Thoracic aorta (tissue), 2 donors: ENCODE data around the gene ARHGAP25. TPM values are rescaled to one million over a fixed set of nuclear protein-coding genes. Genes with fewer than 3 reads are reported as not detected.

Experiments used
- ATAC-seq: fragments of 150-250 bp; one replicate; pipeline ENCODE4 v1.8.0; 2017; ENCODE audit warnings: low read depth; ENCODE audit not compliant: insufficient number of reproducible peaks, low FRiP score
- DNase-seq: peaks from one replicate; pipeline ENCODE4 v3.0.0-alpha.2; 2020; ENCODE audit warnings: low spot score
- H3K27ac ChIP-seq, 2 donors: fragments of 200-600 bp; sonication (generic); 1 replicate in 1 of 2; 2 replicates in 1 of 2; pipeline ENCODE4 v1.5.1; 2016; ENCODE audit warnings: mild to moderate bottlenecking in 2 of 2, moderate library complexity in 2 of 2
- H3K27me3 ChIP-seq: fragments of 200-600 bp; sonication (generic); replicated peaks from 2 replicates; pipeline ENCODE4 v1.6.0; 2016; ENCODE audit warnings: mild to moderate bottlenecking; ENCODE audit not compliant: insufficient read depth
- H3K36me3 ChIP-seq: fragments of 200-600 bp; sonication (generic); one replicate; pipeline ENCODE4 v1.5.1; 2016
- H3K4me1 ChIP-seq, 2 donors: fragments of 200-600 bp; sonication (generic); 1 replicate in 1 of 2; 2 replicates in 1 of 2; pipeline versions ENCODE4 v1.5.1 to v1.6.0; 2016; ENCODE audit warnings: low read depth in 2 of 2, mild to moderate bottlenecking in 1 of 2; ENCODE audit not compliant: control insufficient read depth in 1 of 2
- H3K4me3 ChIP-seq: fragments of 200-600 bp; sonication (generic); 2 replicates; pipeline ENCODE4 v1.5.1; 2016; ENCODE audit warnings: mild to moderate bottlenecking
- H3K9me3 ChIP-seq: fragments of 200-600 bp; sonication (generic); 2 replicates; pipeline ENCODE4 v1.5.1; 2016
- total RNA-seq, 2 donors: library from RNA; depleted of rRNA; stranded (reverse); fragments of >200 nt; gene quantifications; one replicate each; pipeline versions ENCODE4 v1.1.0 to v1.2.3, GENCODE V29; 2016
- TF ChIP-seq, protein P1 (sequence below): fragments of 200-600 bp; sonication (generic); IDR thresholded peaks from one replicate; pipeline ENCODE4 v1.5.1; 2019; ENCODE audit warnings: antibody characterized with exemption

Gene ARHGAP25
- total RNA-seq, 2 donors from 2014 or later: 10.8 to 14.5 TPM

DNA sequence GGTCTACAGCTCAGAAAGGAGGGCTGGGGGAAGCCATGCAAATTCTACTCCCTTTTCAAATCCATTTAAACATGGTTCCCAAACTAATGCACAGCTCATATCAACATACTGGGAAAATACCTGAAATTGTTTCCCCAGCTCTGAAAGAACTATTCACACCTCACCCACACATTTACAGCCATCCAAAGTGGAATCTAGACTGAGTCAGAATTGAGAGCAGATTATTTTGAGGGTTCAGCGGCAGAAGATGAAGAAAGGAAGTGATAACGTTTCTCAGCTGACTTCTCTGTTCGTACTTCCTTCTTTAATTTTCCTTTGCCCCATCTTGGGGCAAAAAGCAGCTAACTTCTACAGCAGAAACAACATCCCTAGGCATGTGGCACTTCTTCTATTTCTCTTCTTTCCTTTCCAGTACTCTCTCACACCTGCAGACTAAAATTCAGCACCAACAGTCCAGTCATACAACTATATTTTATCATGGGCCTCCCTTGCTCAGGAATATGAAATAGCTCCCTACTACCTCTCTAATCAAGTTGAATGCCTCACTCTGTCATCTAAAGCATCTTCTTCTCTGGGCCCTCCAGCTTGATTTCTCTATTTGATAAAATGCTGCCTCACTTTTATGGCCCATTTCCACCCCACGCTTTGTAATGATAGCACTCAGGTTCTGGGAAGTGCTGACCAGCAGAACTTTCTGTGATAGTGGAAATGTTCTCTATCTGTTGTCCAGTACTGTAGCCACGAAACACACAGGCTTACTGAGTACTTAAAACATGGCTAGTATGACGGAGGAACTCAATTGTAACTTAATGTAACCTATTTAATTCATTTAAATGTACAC, 35.9 kb downstream of the ARHGAP25 start:
- TF ChIP-seq, protein P1, sequence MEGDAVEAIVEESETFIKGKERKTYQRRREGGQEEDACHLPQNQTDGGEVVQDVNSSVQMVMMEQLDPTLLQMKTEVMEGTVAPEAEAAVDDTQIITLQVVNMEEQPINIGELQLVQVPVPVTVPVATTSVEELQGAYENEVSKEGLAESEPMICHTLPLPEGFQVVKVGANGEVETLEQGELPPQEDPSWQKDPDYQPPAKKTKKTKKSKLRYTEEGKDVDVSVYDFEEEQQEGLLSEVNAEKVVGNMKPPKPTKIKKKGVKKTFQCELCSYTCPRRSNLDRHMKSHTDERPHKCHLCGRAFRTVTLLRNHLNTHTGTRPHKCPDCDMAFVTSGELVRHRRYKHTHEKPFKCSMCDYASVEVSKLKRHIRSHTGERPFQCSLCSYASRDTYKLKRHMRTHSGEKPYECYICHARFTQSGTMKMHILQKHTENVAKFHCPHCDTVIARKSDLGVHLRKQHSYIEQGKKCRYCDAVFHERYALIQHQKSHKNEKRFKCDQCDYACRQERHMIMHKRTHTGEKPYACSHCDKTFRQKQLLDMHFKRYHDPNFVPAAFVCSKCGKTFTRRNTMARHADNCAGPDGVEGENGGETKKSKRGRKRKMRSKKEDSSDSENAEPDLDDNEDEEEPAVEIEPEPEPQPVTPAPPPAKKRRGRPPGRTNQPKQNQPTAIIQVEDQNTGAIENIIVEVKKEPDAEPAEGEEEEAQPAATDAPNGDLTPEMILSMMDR: no peak
- ATAC-seq (no peak), DNase-seq (no peak)
- H3K4me1 ChIP-seq: peaks cover 10 to 45% of the 10 kb centered on the region in 2 donors
- H3K4me3 ChIP-seq: no peak overlapping the region
- peak overlapping the region in 1 of 2 donors; percentile 65 for H3K27ac ChIP-seq
- no peaks in the 10 kb centered on the region for H3K36me3 ChIP-seq
- H3K9me3 ChIP-seq: no peaks in the 10 kb centered on the region
- no peaks in the 10 kb centered on the region for H3K27me3 ChIP-seq

DNA sequence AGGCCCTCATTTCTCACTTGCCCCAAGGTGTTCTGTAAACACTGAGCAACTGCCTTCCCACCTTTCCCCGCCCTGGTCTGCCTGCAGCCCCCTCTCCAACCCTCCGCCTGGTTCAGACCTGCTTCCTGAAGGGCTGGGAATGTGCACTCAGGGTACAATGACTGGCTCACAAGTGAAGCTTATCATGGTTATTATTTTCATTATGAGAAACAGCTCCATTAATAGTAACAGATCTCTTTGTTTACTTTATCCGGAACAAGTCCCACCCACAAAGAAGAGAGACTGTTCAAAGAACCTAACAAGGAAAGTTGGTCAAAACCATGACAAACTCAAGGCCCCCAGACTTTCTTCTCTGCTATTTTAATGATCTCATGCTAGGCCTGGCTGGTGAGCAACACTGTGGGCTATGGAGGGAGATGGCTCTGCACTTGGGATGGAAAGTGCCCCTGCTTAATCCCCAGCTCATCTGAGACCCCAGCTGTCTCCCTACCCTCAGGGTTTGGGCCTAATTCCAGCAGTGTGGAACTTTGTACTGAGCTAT, 36.7 kb downstream of the ARHGAP25 start:
- peaks cover 10 to 38% of the 10 kb centered on the region in 2 donors for H3K4me1 ChIP-seq
- no peak for DNase-seq
- H3K9me3 ChIP-seq: no peaks in the 10 kb centered on the region
- TF ChIP-seq, protein P1: no peak
- ATAC-seq: peak; percentile 85
- H3K27me3 ChIP-seq: no peaks in the 10 kb centered on the region
- no peaks in the 10 kb centered on the region for H3K36me3 ChIP-seq
- H3K27ac ChIP-seq: peak overlapping the region; percentile 2 to 65
- peak overlapping the region; percentile 13 for H3K4me3 ChIP-seq

DNA sequence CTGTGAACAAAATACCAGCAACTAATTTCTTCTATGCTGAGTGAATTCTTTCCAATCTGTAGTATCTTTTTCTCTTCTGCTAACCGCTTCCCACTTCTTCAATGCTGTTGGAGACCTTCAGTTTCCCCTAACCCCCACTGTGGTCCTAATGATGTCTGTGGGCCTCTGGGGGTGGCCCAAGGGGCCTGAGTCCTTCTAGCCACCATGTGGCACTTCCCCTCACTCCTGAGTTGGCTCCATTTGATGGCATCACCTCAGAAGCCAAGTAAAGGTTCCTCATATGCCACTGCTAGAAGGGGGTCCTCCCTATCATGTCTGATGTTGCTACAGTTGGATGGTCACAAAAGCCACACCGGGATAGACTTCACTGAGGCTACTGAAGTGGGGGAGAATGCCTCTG, 37.5 kb downstream of the ARHGAP25 start:
- Histone ChIP-seq H3K9me3 (no peaks in the 10 kb centered on the region), H3K4me1 (peaks cover 10 to 30% of the 10 kb centered on the region in 2 donors), H3K4me3 (no peak overlapping the region), H3K27ac (no peak overlapping the region), H3K27me3 (no peaks in the 10 kb centered on the region), H3K36me3 (no peaks in the 10 kb centered on the region)
- TF ChIP-seq, protein P1: no peak
- ATAC-seq (no peak), DNase-seq (no peak)

DNA sequence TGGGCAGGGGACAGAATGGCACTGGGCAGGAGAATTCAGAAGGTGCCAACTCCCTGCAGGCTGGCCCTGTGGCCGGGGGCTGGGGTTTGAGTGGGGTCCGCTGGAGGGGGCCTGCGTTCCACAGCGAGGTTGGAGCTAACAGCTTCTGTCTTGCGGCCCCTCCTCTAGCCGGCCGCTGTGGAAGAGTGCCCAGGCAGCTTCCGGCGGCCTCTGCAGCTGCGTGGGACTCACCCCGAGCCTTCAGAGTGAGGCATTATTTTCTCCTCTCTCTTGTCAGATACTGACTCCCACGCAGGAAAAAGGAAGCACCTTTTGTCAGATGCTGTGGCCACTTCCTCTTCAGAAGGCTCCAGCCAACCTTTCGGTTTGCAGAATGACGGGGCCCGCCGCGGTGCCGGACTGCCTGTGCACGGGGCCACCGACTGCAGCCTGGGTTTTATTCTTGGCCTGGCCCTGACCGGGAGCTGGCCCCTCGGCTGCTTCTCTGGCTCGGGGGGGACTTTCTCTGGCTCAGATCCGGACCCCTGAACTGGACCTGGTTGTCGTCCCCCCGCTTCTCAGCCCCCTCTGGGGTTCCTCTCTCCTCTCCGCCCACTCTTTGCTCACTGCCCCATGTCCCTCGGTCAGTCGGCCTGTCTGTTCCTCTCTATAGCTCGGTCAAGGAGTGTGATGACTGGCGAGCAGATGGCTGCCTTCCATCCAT, 40.1 kb downstream of the ARHGAP25 start:
- Histone ChIP-seq H3K36me3 (no peaks in the 10 kb centered on the region), H3K9me3 (no peaks in the 10 kb centered on the region), H3K27ac (no peak overlapping the region), H3K4me3 (peak overlapping the region; percentile 43), H3K27me3 (no peaks in the 10 kb centered on the region), H3K4me1 (peaks cover 11 to 23% of the 10 kb centered on the region in 2 donors)
- TF ChIP-seq, protein P1: no peak
- DNase-seq: no peak
- ATAC-seq: no peak

DNA sequence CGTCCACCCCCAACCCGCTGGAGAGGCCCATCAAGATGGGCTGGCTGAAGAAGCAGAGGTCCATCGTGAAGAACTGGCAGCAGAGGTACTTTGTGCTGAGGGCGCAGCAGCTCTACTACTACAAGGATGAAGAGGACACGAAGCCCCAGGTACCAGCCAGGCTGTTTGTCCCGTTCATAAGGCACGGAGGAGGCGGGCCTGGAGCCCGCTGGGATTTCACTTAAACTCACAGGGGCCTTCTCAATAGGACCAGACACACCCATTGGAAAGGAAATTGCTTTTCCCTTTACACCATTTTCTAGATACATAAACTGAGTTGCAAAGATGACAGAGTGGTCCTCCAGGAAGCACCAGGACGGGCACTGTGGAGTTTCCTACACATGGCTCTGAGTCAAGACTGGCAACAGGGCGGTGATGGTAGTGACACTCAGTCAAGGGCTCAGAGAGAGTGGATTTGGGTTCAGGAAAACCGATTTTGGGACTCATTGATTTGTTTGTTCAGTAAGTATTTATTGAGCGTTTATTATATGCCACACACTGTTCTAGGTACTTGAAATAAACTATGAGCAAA, 40.7 kb downstream of the ARHGAP25 start:
- Histone ChIP-seq H3K4me1 (peaks cover 11 to 22% of the 10 kb centered on the region in 2 donors), H3K4me3 (peak overlapping the region; percentile 43), H3K27me3 (no peaks in the 10 kb centered on the region), H3K27ac (no peak overlapping the region), H3K36me3 (no peaks in the 10 kb centered on the region), H3K9me3 (no peaks in the 10 kb centered on the region)
- TF ChIP-seq, protein P1: no peak
- ATAC-seq (no peak), DNase-seq (no peak)
